ENCODE data around the gene ADISSP.

- TF ChIP-seq ETS1 (IDR thresholded peaks at IDR 0.05) (no peak), EZH2 (IDR thresholded peaks at IDR 0.05; ENCODE audit: low read depth, unreplicated experiment) (no peak), POLR2AphosphoS5 (IDR thresholded peaks at IDR 0.05; ENCODE audit: low read depth) (no peak)
- TF ChIP-seq, protein P1, sequence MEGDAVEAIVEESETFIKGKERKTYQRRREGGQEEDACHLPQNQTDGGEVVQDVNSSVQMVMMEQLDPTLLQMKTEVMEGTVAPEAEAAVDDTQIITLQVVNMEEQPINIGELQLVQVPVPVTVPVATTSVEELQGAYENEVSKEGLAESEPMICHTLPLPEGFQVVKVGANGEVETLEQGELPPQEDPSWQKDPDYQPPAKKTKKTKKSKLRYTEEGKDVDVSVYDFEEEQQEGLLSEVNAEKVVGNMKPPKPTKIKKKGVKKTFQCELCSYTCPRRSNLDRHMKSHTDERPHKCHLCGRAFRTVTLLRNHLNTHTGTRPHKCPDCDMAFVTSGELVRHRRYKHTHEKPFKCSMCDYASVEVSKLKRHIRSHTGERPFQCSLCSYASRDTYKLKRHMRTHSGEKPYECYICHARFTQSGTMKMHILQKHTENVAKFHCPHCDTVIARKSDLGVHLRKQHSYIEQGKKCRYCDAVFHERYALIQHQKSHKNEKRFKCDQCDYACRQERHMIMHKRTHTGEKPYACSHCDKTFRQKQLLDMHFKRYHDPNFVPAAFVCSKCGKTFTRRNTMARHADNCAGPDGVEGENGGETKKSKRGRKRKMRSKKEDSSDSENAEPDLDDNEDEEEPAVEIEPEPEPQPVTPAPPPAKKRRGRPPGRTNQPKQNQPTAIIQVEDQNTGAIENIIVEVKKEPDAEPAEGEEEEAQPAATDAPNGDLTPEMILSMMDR (conservative IDR thresholded peaks at IDR 0.05; ENCODE audit: low read depth in 2 of 2): no peak
- TF ChIP-seq, protein P2, sequence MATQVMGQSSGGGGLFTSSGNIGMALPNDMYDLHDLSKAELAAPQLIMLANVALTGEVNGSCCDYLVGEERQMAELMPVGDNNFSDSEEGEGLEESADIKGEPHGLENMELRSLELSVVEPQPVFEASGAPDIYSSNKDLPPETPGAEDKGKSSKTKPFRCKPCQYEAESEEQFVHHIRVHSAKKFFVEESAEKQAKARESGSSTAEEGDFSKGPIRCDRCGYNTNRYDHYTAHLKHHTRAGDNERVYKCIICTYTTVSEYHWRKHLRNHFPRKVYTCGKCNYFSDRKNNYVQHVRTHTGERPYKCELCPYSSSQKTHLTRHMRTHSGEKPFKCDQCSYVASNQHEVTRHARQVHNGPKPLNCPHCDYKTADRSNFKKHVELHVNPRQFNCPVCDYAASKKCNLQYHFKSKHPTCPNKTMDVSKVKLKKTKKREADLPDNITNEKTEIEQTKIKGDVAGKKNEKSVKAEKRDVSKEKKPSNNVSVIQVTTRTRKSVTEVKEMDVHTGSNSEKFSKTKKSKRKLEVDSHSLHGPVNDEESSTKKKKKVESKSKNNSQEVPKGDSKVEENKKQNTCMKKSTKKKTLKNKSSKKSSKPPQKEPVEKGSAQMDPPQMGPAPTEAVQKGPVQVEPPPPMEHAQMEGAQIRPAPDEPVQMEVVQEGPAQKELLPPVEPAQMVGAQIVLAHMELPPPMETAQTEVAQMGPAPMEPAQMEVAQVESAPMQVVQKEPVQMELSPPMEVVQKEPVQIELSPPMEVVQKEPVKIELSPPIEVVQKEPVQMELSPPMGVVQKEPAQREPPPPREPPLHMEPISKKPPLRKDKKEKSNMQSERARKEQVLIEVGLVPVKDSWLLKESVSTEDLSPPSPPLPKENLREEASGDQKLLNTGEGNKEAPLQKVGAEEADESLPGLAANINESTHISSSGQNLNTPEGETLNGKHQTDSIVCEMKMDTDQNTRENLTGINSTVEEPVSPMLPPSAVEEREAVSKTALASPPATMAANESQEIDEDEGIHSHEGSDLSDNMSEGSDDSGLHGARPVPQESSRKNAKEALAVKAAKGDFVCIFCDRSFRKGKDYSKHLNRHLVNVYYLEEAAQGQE (IDR thresholded peaks at IDR 0.05; ENCODE audit: unreplicated experiment): no peak
Measured at GRCh38 chr20:3753501-3754275, 13.9 kb downstream of the ADISSP start.

Data from GM23338 (cell line).